NCI-H446 treated with DMSO at 0.1 percent for 48 hours (cell line): ENCODE results near the gene LANCL2.
"Not testable (repeated sequence)": the region's sequence is repeated elsewhere in the genome, so short reads cannot be mapped to it uniquely, and the experiment has no call there.

Experiments used
- DNase-seq: peaks from one replicate; lab custom pipeline; 2025; lab: John Stamatoyannopoulos, UW

LANCL2 gene

DNA sequence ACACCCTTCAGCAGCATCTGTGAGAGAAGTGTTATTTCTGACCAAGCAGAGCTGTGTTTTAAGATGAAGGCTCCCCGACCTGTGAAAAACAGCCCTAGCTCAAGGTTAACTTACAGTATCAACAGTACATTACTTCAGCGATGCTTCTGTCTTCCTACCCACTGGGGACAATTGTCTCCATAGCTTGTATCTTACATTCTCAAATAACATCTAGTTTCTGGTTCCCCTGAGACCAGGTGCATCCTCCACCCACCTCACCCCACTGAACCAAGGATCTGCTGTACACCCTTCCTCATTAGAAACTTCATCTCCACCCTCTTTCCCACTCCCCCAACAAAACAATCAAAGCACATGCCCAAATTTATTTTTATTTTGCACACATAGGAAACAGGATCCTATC, 105.1 kb downstream of the LANCL2 start:
- DNase-seq: no peak

DNA sequence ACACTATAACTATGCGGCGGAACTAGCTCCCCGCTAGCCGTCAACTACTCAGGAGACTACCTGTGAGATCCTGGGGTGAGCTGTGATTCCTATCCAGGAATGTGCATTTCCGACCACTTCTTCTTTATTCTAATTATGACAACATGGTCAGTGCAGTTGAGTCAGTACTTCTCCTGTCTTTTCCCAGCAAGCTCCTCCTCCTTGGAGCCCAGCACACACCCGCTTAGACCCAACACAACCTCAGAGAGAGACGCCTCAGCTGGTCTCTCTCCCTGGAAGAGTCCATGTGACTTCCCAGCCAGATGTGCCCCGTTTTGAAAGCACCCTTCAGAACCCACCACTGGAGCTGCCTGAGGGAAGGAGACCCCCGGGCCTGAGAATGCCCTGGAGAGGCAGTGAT, 106.5 kb downstream of the LANCL2 start:
- not testable (repeated sequence) for DNase-seq

DNA sequence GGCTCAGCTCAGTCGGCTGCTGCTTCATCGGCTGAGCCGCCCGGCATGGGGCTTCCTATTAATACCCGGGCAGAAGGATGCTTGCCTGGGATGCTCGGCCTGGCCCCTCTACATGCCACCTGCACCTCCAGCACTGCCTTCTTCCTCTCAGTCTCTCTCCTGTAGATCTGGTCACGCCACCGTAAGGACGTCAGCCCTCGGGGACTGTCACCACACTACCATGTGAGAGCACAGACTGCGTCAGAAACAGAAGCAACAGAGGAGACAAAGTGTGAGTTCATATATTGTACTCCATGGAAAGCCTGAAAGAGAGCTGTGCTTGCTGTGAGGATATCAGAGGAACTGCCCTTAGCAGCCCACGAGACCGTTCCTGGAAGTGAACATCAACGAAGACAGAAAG, 107.3 kb downstream of the LANCL2 start:
- not testable (repeated sequence) for DNase-seq

DNA sequence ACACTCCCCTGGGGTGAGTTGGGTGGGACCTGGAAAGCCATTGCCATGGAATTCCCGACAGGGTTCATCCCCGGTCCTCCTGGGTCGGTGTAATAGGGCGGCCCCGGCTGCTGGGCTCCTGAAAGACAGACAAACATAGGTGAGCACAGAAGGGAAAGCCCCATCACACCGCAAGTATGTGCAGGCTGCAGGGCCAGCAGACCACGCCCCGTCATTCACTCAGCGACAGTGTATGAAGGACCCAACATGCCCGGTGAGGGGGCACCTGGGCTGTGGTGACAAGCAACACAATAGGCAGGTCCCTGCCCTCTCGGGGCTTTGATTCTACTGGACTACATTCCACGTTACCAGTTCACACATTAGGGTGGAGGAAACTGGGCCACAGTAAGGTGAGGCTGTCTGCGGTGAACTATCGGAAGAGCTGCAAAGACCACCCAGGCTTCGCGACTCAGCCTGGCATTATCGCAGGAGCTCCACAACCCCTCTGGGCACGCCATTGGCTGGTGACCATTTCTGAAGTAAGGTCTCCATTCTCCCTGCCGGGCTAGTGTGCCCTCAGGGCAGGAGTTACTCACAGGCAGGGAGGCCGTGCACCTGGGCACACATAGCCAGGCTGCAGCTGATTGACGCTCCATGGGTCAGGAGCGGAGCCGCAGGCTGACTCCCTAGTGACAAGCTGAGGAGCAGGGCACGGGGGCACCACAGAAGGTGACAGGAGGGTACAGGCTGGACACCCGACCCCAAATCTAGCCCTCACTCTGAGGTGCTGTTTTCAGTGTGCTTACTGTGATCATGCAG, 108.0 kb downstream of the LANCL2 start:
- DNase-seq: no peak

DNA sequence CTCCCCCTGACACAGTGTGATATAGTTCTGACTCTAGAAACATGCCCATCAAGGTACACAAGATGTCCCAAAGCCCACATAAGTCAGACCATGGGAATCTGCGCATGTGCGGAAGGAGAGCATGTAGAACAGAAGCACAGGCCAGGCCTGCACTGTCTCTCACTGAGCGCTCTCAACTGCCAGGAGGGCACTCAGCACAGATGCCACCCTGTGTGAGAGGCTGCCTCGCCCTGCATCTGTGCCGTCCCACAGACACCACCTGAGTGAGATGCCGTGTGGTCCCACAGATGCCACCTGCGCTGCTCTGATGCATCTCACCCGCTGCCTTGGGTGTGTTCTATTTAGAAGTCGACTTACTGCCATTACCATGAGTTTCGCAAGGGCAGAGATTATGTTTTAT, 108.8 kb downstream of the LANCL2 start:
- no peak for DNase-seq

DNA sequence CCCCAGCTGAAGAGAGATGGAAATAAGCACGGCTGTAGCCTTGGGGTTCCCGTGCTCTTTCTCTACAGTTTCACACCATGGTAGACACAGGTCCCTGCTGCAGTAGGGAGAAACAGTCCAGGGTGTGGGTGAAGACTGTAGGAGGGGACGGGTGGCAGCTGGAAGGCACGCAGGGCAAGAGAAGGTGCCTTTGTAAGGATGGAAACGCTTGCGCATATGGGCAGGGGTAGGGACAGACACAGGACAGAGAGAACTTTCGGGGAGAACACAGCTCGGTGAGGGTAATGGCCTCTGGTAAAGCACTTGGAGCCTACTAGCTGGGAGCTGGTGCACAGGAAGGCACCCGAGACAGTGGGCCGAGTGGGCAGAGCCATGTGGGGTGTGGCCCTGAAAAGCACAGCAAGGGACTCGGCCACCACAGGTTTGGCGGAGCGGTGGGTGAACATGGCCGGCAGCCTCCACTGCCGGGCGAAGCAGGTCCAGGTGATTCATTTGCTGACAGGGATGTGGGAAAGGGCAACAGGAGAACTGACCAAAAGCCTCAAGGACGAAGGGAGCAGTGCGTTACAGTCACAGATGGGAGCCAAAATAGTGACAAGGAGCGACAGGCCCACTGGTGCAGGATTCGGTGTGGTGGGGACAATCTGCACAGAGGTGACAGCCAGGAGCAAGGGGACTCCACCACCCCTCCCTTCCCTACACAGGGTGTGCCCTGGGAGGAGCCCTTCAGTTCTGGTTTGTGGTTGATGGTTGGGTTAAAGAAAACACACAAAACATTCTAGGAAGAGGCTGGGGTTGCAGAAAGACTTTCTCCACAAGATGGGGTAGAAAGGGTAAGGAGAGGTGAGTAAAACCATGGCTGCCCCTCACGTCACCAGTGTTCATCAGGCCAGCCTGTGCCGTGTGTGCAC, 110.1 kb downstream of the LANCL2 start:
- no peak for DNase-seq

- no peak for DNase-seq
These were observed 111.0 kb downstream of the LANCL2 start for GRCh38 chr7:55475855-55476803.

- no peak for DNase-seq
These were observed 112.0 kb downstream of the LANCL2 start for GRCh38 chr7:55476852-55477780.

GRCh38 chr7:55477781-55478374, 112.7 kb downstream of the LANCL2 start:
- no peak for DNase-seq

DNA sequence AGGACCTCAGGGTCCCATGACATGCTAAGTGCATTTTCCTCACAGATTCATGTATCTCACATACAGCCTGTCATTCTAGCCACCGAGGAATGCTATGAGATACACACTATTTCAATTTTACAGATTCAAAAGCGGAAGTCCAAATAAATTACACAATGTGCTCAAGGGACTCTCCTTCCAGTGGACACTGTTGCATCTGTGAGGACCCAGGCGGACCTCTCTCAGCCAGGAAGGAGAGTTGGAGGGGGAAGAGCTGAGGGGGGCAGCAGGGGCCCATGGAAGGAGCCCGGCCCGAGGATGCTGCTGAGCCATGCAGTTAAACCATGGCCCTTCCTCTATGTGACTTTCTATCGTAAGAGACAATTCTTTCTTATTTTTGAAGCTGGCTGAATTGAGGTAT, 113.6 kb downstream of the LANCL2 start:
- DNase-seq: no peak

- DNase-seq: no peak
These were observed 116.0 kb downstream of the LANCL2 start for GRCh38 chr7:55481155-55481554.

DNA sequence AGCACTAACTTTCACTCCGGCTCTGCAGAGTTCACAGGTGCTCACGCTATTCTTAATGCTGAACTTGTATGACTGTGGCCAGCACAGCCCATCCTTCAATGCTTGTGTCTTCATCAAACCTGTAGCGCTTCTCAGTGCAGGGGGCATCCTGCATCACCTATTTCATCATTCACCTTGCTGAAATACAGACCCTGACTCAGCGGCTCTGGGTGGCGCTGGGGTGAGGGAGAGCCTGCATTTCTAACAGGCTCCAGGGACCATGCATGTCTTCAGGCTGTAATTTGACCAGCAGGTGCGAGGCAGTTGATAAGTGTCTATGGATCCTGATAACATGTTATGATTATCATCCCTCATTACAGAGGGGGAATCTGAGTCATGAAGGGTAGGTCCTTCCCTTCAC, 117.9 kb downstream of the LANCL2 start:
- no peak for DNase-seq
